Smooth muscle cell of the coronary artery (primary cell): ENCODE data around the gene TCEAL4. TPM values are rescaled to one million over a fixed set of nuclear protein-coding genes. Genes with fewer than 3 reads are reported as not detected.

Experiments
- total RNA-seq: library from RNA; depleted of rRNA; stranded (reverse); fragments of >200 nt; gene quantifications from 2 replicates; pipeline ENCODE4 v1.2.3, GENCODE V29; 2014; ENCODE audit warnings: low replicate concordance

Gene TCEAL4
- 51.2 and 64.1 TPM in 2 replicates for total RNA-seq

DNA sequence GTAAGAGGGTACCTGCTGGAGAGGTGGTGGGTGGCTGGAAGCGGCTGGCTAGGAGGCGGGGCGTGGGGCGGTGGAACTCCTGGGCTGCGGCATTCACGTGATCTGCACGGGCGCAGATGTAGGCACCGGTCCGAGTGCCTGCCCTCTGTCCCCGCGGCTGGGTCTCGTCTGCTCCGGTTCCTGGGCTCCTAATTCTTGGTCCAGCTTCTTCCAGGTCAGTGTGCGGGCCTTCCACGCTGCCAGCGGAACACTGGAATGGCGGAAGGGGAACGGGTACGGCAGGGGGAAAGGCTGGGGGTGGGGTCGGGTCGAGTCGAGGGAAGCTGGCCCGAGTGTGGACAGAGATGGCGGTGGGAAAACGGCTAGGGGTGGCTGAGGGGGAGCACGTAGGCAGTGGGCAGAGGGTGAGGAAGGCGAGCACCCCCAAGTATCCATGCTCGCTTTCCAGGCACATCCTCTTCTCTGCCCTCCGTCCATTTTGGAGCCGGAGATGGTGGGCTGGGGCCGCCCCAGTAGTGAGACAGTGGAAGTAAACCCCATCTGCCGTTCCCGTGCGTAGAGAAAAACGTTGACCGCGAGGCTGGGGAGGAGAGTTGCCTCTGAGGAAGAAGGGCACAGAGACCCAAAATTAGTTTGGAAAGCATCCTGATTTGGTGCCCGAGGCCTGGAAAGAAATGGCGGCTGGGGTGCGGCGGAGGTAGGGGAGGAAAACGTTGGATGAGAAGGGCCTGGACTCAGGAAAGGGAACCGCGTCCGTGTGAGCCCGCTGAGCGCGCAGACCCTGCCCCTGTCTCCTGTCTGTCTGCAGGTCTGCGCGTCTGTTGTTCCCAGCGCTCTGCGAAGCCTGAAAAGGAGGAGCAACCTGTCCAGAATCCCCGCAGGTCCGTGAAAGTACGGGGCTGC, at the start of gene TCEAL4:
Gene TCEAL4, plus strand, starts transcription at position 105 of the 903 bp plus-strand sequence. CDS start 1,161 bp downstream, outside the sequence.

GRCh38 chrX:103607364-103608305, 22.3 kb downstream of the TCEAL4 start, which contains the start of gene TCEAL3:
Gene TCEAL3, plus strand, starts transcription at chrX:103607963. Its CDS starts 1,102 bp downstream, at chrX:103609065.

GRCh38 chrX:103628386-103629317, 43.3 kb downstream of the TCEAL4 start, which contains the start of gene TCEAL1:
Gene TCEAL1, plus strand, starts transcription at chrX:103628975. Its CDS starts 942 bp downstream, at chrX:103629917.

Other genes starting within 250 kb of the TCEAL4 start
- gene TCEAL9, start 229.0 kb upstream of the TCEAL4 start, total RNA-seq, result 72.9 and 133 TPM in 2 replicates
- 302 and 724 TPM in 2 replicates for gene BEX3, start 209.0 kb upstream of the TCEAL4 start, total RNA-seq
- gene RAB40A, start 66.0 kb upstream of the TCEAL4 start, total RNA-seq, result 0.08 TPM in 1 of 2 replicates, not detected in the other
- 24.3 and 27.8 TPM in 2 replicates for gene TCEAL3, start 22.4 kb downstream of the TCEAL4 start, total RNA-seq
- 14.2 and 16.1 TPM in 2 replicates for gene TCEAL1, start 43.5 kb downstream of the TCEAL4 start, total RNA-seq
- gene MORF4L2, start 101.2 kb downstream of the TCEAL4 start, total RNA-seq, result 406 and 668 TPM in 2 replicates
- not detected in 2 replicates for gene TMEM31, start 125.4 kb downstream of the TCEAL4 start, total RNA-seq
- gene PLP1, start 191.3 kb downstream of the TCEAL4 start, total RNA-seq, result 0.12 TPM in 1 of 2 replicates, not detected in the other
- 0.94 and 1.5 TPM in 2 replicates for gene RAB9B, start 246.7 kb downstream of the TCEAL4 start, total RNA-seq